Measurements from ENCODE around the gene ZNF74.

Gene ZNF74

GRCh38 chr22:20431511-20432192 lies 37.7 kb downstream of the ZNF74 start:
- H3K4me3 ChIP-seq (ENCODE audit: low read depth in 1 of 2, low read length in 2 of 2) = no peak overlapping the region
- no peaks in the 10 kb centered on the region for H3K9me3 ChIP-seq (ENCODE audit: low read length)
- no peak overlapping the region for H3K9ac ChIP-seq (ENCODE audit: low read length)
- H3K27ac ChIP-seq (ENCODE audit: low read depth, low read length) = no peak overlapping the region
- peaks cover 0 to 8% of the 10 kb centered on the region in 2 donors for H3K27me3 ChIP-seq (ENCODE audit: control insufficient read depth in 1 of 2, insufficient read depth in 2 of 2, low read length in 2 of 2)
- peaks cover 10% of the 10 kb centered on the region for H3K36me3 ChIP-seq (ENCODE audit: insufficient read depth, low read length)
- peaks cover 11% of the 10 kb centered on the region for H3K4me1 ChIP-seq (ENCODE audit: insufficient read depth, low read length)

GRCh38 chr22:20432244-20432686 lies 38.3 kb downstream of the ZNF74 start:
- Histone ChIP-seq H3K9ac (ENCODE audit: low read length) (no peak overlapping the region), H3K4me1 (ENCODE audit: insufficient read depth, low read length) (peaks cover 11% of the 10 kb centered on the region), H3K27me3 (ENCODE audit: control insufficient read depth in 1 of 2, insufficient read depth in 2 of 2, low read length in 2 of 2) (peaks cover 0 to 9% of the 10 kb centered on the region in 2 donors), H3K27ac (ENCODE audit: low read depth, low read length) (no peak overlapping the region), H3K4me3 (ENCODE audit: low read depth in 1 of 2, low read length in 2 of 2) (no peak overlapping the region), H3K36me3 (ENCODE audit: insufficient read depth, low read length) (peaks cover 6% of the 10 kb centered on the region), H3K9me3 (ENCODE audit: low read length) (no peaks in the 10 kb centered on the region)

DNA sequence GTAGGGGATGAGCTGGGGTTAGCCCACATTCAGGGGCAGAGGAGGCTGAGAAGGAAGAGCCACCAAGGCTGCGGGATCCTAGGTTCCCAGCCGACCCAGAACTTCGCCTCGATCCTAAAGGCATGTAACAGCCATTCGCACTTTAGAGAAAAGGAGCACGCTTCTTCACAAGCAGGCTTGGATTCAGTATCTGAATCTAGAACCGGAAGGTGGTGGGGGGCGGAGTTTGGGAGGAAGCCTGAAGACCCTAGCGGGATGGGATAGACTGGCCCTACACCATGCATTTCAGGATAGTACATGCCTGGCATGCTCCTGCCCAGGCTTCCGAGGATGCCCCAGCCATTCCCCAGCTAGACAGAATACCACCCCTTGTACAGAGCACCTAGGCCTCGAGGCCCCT lies 39.2 kb downstream of the ZNF74 start:
- H3K27me3 ChIP-seq (ENCODE audit: control insufficient read depth in 1 of 2, insufficient read depth in 2 of 2, low read length in 2 of 2) = peaks cover 0 to 9% of the 10 kb centered on the region in 2 donors

DNA sequence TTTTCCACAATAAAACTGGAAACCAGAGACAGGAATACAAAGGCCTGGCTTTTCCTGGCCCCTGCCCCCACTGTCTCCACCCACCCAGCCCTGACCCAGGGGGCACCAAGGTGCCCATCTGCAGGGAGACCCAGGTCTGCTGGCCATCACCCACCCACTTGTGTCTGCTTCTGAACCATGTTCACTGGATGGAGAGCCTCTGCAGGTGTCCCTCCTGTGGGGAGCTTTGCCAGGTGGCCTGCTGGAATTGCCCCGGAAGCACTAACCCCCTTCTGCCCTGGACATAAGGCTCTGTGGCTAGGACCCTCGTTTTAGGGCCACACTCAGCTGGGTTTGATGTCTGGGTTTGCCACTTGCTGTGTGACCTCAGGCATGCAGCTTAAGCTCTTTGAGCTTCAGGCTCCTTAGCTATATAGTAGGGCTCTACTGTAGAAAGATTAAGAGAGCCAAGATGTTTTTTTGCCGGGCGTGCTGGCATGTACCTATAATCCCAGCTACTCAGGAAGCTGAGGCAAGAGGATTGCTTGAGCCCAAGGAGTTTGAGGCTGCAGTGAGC lies 39.8 kb downstream of the ZNF74 start:
- peaks cover 0 to 9% of the 10 kb centered on the region in 2 donors for H3K27me3 ChIP-seq (ENCODE audit: control insufficient read depth in 1 of 2, insufficient read depth in 2 of 2, low read length in 2 of 2)
- no peak overlapping the region for H3K4me3 ChIP-seq (ENCODE audit: low read depth in 1 of 2, low read length in 2 of 2)
- peaks cover 18% of the 10 kb centered on the region for H3K4me1 ChIP-seq (ENCODE audit: insufficient read depth, low read length)
- no peak overlapping the region for H3K9ac ChIP-seq (ENCODE audit: low read length)
- H3K9me3 ChIP-seq (ENCODE audit: low read length) = no peaks in the 10 kb centered on the region
- H3K36me3 ChIP-seq (ENCODE audit: insufficient read depth, low read length) = no peaks in the 10 kb centered on the region
- no peak overlapping the region for H3K27ac ChIP-seq (ENCODE audit: low read depth, low read length)

More for the DNA sequence above, 39.2 kb downstream of the ZNF74 start:
- no peak overlapping the region for H3K9ac ChIP-seq (ENCODE audit: low read length)
- H3K4me3 ChIP-seq (ENCODE audit: low read depth in 1 of 2, low read length in 2 of 2) = no peak overlapping the region
- no peaks in the 10 kb centered on the region for H3K9me3 ChIP-seq (ENCODE audit: low read length)
- peaks cover 12% of the 10 kb centered on the region for H3K4me1 ChIP-seq (ENCODE audit: insufficient read depth, low read length)
- H3K36me3 ChIP-seq (ENCODE audit: insufficient read depth, low read length) = no peaks in the 10 kb centered on the region
- H3K27ac ChIP-seq (ENCODE audit: low read depth, low read length) = no peak overlapping the region

DNA sequence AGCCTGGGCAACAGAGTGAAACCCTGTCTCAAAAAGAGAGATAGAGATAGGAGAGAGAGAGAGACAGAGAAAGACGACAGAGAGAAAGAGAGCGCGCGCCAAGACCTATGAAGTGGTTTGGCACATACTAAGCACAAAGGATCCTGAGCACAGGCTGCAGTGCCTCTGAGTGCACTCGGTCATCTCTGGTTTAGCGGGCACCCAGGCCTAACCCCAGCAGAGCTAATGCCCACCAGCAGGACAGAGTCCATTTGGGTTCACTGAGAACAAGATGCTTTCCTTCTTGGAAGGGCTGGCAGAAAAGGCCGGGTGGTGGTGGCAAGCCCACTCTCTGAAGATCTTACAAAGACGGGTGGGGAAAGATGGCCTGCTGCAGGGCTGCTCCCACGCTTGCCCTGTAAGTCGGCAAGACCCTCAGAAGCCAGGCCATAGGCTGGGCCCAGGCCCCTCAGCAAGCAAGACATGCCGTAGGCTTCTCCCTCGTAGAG lies 40.4 kb downstream of the ZNF74 start:
- H3K27ac ChIP-seq (ENCODE audit: low read depth, low read length) = no peak overlapping the region
- no peaks in the 10 kb centered on the region for H3K9me3 ChIP-seq (ENCODE audit: low read length)
- H3K4me1 ChIP-seq (ENCODE audit: insufficient read depth, low read length) = peaks cover 20% of the 10 kb centered on the region
- no peak overlapping the region for H3K4me3 ChIP-seq (ENCODE audit: low read depth in 1 of 2, low read length in 2 of 2)
- H3K9ac ChIP-seq (ENCODE audit: low read length) = no peak overlapping the region
- no peaks in the 10 kb centered on the region for H3K36me3 ChIP-seq (ENCODE audit: insufficient read depth, low read length)
- H3K27me3 ChIP-seq (ENCODE audit: control insufficient read depth in 1 of 2, insufficient read depth in 2 of 2, low read length in 2 of 2) = peaks cover 0 to 9% of the 10 kb centered on the region in 2 donors

GRCh38 chr22:20434773-20435172 lies 40.8 kb downstream of the ZNF74 start:
- H3K27ac ChIP-seq (ENCODE audit: low read depth, low read length) = no peak overlapping the region
- peaks cover 20% of the 10 kb centered on the region for H3K4me1 ChIP-seq (ENCODE audit: insufficient read depth, low read length)
- no peak overlapping the region for H3K4me3 ChIP-seq (ENCODE audit: low read depth in 1 of 2, low read length in 2 of 2)
- no peaks in the 10 kb centered on the region for H3K36me3 ChIP-seq (ENCODE audit: insufficient read depth, low read length)
- H3K9ac ChIP-seq (ENCODE audit: low read length) = no peak overlapping the region
- H3K9me3 ChIP-seq (ENCODE audit: low read length) = no peaks in the 10 kb centered on the region
- H3K27me3 ChIP-seq (ENCODE audit: control insufficient read depth in 1 of 2, insufficient read depth in 2 of 2, low read length in 2 of 2) = peaks cover 0 to 9% of the 10 kb centered on the region in 2 donors

DNA sequence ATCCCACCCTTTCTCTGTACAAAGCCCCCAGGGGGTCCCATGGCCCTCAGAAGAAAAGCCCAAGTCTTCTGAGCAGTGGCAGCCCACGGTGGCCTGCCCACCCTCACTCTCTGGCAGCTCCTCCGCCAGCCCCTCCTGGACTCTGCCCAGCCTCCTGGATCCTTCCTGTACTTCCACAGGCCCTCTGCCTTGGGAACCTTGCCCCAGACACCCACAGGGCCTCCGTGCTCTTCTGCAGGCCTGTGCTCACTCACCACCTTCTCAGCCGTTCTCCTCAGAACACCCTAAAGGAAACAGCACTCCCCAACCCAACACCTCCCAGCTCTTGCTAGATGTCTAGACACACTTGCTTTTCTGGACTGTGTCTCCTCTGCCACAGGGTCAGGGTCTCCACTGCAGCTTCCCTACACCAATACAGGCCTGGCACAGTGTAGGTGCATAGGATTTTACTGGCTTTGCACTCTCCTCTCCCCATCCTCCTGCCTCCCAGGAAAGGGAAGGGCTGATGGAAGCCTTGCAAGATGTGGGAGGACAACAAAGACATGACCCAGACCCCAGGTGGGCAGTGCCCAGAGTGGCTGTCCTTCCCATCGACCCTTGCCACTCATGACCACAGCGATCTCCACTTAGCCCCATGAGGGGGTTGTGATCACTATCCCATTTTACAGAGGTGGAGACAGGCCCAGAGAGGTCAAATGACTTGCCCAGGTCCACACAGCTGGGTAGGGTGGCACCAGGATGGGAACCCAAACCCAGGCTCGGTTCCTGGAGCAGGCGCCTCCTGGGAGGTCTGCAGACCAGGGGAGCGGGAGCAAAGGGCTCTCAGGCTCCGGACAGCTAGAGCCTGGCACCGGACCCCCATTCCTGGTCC lies 41.7 kb downstream of the ZNF74 start:
- Histone ChIP-seq H3K27ac (ENCODE audit: low read depth, low read length) (no peak overlapping the region), H3K4me3 (ENCODE audit: low read depth in 1 of 2, low read length in 2 of 2) (peak overlapping the region; percentile 55 to 75), H3K9me3 (ENCODE audit: low read length) (no peaks in the 10 kb centered on the region), H3K27me3 (ENCODE audit: control insufficient read depth in 1 of 2, insufficient read depth in 2 of 2, low read length in 2 of 2) (peaks cover 0 to 9% of the 10 kb centered on the region in 2 donors), H3K36me3 (ENCODE audit: insufficient read depth, low read length) (no peaks in the 10 kb centered on the region), H3K4me1 (ENCODE audit: insufficient read depth, low read length) (peaks cover 20% of the 10 kb centered on the region), H3K9ac (ENCODE audit: low read length) (no peak overlapping the region)

- Histone ChIP-seq H3K4me3 (ENCODE audit: low read depth in 1 of 2, low read length in 2 of 2) (peak overlapping the region; percentile 58 to 75), H3K27ac (ENCODE audit: low read depth, low read length) (peak overlapping the region; percentile 82), H3K9me3 (ENCODE audit: low read length) (no peaks in the 10 kb centered on the region), H3K4me1 (ENCODE audit: insufficient read depth, low read length) (peaks cover 20% of the 10 kb centered on the region), H3K27me3 (ENCODE audit: control insufficient read depth in 1 of 2, insufficient read depth in 2 of 2, low read length in 2 of 2) (peaks cover 0 to 9% of the 10 kb centered on the region in 2 donors), H3K9ac (ENCODE audit: low read length) (peak overlapping the region; percentile 7), H3K36me3 (ENCODE audit: insufficient read depth, low read length) (no peaks in the 10 kb centered on the region)
Measured at GRCh38 chr22:20436307-20436767, 42.4 kb downstream of the ZNF74 start.

- Histone ChIP-seq H3K36me3 (ENCODE audit: insufficient read depth, low read length) (peaks cover 1% of the 10 kb centered on the region), H3K4me1 (ENCODE audit: insufficient read depth, low read length) (peaks cover 20% of the 10 kb centered on the region), H3K4me3 (ENCODE audit: low read depth in 1 of 2, low read length in 2 of 2) (peak overlapping the region; percentile 58 to 75), H3K9me3 (ENCODE audit: low read length) (no peaks in the 10 kb centered on the region), H3K27me3 (ENCODE audit: control insufficient read depth in 1 of 2, insufficient read depth in 2 of 2, low read length in 2 of 2) (peaks cover 0 to 9% of the 10 kb centered on the region in 2 donors), H3K27ac (ENCODE audit: low read depth, low read length) (peak overlapping the region; percentile 82), H3K9ac (ENCODE audit: low read length) (peak overlapping the region; percentile 7)
Measured at GRCh38 chr22:20436768-20437612, 43.0 kb downstream of the ZNF74 start.

DNA sequence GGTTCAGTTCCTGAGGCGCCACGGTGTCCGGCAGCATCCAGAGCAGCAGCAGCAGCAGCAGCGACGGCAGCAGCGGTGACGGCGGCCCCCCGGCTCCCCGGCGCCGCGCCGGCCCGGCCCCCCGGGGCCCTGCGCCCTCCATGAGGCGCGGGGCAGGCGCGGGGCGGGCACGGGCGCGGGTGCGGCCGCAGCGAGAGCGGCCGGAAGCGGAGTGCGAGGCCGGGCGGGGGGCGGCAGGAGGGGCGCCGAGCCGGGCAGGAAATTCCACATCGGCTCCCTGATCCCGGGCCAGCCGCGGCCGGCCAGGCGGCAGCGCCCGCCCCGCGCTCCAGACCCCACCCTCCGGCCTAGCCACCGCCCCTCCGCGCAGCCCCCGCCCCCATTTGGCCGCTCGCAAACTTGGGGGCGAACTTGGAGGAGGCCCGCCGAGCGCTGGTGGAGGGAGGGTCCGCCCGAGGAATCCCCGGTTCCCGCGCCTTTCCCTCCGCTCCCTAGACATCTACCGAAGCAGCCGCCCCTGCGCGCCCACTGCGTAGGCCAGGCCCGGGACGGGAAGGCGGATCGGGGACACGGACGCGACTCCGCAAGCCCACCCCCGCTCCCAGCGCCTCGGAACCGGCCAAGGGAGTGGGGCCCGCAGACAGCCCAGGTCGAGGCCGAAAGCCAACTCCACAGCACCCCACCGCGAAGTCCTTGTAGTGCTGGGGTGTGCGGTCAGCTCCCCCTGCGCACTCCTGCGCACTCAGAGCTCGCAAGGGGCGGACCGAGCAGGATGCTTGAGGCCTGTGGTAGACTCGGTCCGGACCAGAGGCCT lies 43.9 kb downstream of the ZNF74 start, which contains the start of gene SCARF2:
SCARF2 (minus strand) TSS at position 213 of the 814 bp plus-strand sequence; CDS start at position 142, 71 bp downstream.
- H3K4me1 ChIP-seq (ENCODE audit: insufficient read depth, low read length) = peaks cover 20% of the 10 kb centered on the region

More for the DNA sequence above, 43.9 kb downstream of the ZNF74 start, which contains the start of gene SCARF2:
- Histone ChIP-seq H3K9ac (ENCODE audit: low read length) (peak within 1 kb of the TSS; percentile 36), H3K36me3 (ENCODE audit: insufficient read depth, low read length) (peaks cover 10% of the 10 kb centered on the region), H3K27me3 (ENCODE audit: control insufficient read depth in 1 of 2, insufficient read depth in 2 of 2, low read length in 2 of 2) (peaks cover 0 to 9% of the 10 kb centered on the region in 2 donors), H3K9me3 (ENCODE audit: low read length) (no peaks in the 10 kb centered on the region), H3K4me3 (ENCODE audit: low read depth in 1 of 2, low read length in 2 of 2) (peak within 1 kb of the TSS; percentile 58 to 75), H3K27ac (ENCODE audit: low read depth, low read length) (peak within 1 kb of the TSS; percentile 82)
